ENCODE results near the gene ALPK1.
"Not testable (repeated sequence)": the region's sequence is repeated elsewhere in the genome, so short reads cannot be mapped to it uniquely, and the experiment has no call there.

The ALPK1 gene

DNA sequence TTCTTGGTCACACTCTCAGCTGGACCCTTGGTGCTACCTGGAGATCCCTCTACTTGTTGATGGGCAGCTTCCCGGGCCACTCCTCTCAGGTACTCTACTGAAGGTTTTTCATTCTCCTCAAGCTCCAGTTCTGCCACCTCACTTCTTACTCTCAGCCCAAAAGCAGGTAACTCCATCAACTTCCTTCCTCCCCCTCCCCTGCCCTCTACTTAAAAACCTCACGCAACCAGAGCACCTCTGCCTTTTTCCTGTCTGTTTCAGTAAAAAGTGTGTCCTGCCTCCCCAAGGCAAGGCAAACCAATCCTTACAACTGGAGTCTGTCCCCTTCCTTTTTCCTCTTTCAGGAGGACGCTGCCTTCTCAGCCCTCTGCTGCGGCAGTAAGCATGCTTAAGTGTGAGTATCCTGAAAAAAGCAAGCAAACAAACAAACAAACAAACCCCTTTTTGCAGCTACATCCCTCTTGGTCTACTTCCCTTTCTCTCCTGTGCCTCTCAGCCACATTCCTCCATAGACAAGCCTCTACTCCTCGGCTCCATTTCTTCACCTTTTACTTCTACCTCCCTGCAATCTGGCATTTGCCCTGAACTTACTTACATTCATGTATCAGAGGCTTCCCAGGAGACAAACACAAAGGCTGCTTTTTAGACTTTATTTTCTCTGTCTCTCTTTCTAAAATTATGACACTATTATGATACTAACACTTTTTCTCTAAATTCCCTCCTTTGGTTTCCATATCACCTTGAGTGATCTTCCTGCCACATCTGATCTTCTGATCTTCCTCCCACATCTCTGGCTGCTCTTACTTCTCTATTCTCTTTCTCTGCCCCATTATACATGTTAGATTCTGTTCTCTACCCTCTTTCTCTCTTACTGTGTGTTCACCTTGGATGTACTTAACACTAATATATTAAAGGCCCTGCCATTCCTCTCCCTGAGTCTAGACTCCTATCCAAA lies 5.4 kb downstream of the ALPK1 start:
- Histone ChIP-seq H3K4me1 (no peaks in the 10 kb centered on the region), H3K36me3 (no peaks in the 10 kb centered on the region), H3K27me3 (no peaks in the 10 kb centered on the region), H3K9ac (no peak overlapping the region), H3K4me3 (no peak overlapping the region), H3K27ac (no peak overlapping the region), H4K20me1 (no peaks in the 10 kb centered on the region), H3K4me2 (no peak overlapping the region), H3K9me3 (no peaks in the 10 kb centered on the region)
- no peak for TF ChIP-seq Cebpa-rat (IDR thresholded peaks at IDR 0.05)

DNA sequence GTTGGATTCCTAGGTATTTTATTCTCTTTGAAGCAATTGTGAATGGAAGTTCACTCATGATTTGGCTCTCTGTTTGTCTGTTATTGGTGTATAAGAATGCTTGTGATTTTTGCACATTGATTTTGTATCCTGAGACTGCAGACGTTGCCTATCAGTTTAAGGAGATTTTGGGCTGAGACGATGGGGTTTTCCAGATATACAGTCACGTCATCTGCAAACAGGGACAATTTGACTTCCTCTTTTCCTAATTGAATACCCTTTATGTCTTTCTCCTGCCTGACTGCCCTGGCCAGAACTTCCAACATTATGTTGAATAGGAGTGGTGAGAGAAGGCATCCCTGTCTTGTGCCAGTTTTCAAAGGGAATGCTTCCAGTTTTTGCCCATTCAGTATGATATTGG lies 8.3 kb downstream of the ALPK1 start:
- not testable (repeated sequence) for H3K9me3 ChIP-seq, H3K4me2 ChIP-seq, H3K27me3 ChIP-seq, H3K9ac ChIP-seq, H3K4me3 ChIP-seq, H3K27ac ChIP-seq, H3K4me1 ChIP-seq, H4K20me1 ChIP-seq, H3K36me3 ChIP-seq

DNA sequence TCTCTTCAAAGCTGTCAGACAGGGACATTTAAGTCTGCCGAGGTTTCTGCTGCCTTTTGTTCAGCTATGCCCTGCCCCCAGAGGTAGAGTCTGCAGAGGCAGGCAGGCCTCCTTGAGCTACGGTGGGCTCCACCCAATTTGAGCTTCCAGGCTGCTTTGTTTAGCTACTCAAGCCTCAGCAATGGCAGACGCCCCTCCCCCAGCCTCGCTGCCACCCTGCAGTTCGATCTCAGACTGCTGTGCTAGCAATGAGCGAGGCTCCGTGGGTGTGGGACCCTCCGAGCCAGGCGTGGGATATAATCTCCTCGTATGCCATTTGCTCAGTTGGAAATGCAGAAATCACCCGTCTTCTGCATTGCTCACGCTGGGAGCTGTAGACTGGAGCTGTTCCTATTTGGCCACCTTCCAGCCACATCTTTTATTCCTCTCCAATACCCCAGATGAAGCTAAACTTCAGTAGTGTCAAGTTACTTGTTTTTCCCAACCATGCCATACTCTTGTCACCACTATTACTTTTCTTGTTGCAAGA lies 12.2 kb downstream of the ALPK1 start:
- H3K4me1 ChIP-seq, H3K9me3 ChIP-seq, H3K36me3 ChIP-seq, H3K4me2 ChIP-seq, H4K20me1 ChIP-seq, H3K27me3 ChIP-seq, H3K27ac ChIP-seq, H3K4me3 ChIP-seq, H3K9ac ChIP-seq: not testable (repeated sequence)

DNA sequence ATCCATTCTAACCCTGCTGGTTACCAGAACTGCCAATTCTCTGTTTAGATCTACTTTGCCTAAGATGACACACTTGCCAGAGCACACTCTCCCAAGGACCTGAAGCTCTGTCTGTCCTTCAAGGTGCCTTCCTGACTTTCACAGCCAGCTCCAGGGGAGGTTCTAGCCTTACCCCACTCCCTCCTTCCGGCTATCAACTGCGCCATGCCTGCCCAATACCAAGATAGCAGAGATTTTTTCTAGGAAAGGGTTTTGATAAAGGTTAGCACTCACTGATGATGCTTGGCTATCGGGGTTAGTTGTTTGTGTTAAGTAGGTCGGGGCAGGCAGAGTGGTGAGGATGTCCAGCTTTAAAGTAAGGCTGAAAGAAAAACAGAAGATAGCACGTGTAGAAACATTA lies 14.3 kb downstream of the ALPK1 start:
- TF ChIP-seq Cebpa-rat (IDR thresholded peaks at IDR 0.05) = no peak
- peaks cover 7% of the 10 kb centered on the region for H3K4me1 ChIP-seq
- H3K4me2 ChIP-seq = no peak overlapping the region
- no peak overlapping the region for H3K4me3 ChIP-seq
- H3K27me3 ChIP-seq = no peaks in the 10 kb centered on the region
- no peaks in the 10 kb centered on the region for H3K9me3 ChIP-seq
- H3K9ac ChIP-seq = no peak overlapping the region
- no peaks in the 10 kb centered on the region for H3K36me3 ChIP-seq
- no peaks in the 10 kb centered on the region for H4K20me1 ChIP-seq
- no peak overlapping the region for H3K27ac ChIP-seq

DNA sequence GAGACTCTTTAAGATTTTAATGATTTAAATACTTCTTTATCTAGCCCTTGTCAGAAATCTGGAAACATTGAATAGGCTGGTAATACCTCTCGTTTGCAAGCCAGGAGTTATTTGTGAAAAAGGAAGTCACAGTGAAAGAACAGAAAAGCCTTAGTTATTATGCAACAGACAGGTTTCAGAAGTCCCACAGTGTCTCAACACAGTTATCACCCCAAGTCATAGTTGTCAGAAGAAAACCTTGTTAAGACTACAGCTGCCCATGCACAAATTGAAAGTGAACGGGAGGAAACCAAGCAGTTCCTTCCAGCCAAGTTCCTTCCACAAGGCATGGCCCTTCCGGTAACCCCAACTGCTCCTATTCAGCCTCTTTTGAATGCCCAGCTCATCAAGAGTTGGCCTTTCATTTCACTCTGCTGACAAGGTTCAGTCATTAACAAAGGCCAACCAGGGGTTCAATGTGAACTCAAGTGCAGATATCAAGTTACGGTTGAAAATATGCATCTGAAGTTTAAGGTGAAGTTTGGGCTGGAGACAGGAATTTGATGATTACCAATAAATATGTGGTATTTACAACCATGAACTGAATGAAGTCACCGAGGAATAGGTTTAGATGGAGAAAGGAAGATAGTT lies 15.6 kb downstream of the ALPK1 start:
- Histone ChIP-seq H3K9me3 (no peaks in the 10 kb centered on the region), H3K27ac (no peak overlapping the region), H3K9ac (no peak overlapping the region), H3K4me3 (no peak overlapping the region), H4K20me1 (no peaks in the 10 kb centered on the region), H3K4me1 (peaks cover 7% of the 10 kb centered on the region), H3K4me2 (no peak overlapping the region), H3K27me3 (no peaks in the 10 kb centered on the region), H3K36me3 (no peaks in the 10 kb centered on the region)
- TF ChIP-seq Cebpa-rat (IDR thresholded peaks at IDR 0.05) = no peak

DNA sequence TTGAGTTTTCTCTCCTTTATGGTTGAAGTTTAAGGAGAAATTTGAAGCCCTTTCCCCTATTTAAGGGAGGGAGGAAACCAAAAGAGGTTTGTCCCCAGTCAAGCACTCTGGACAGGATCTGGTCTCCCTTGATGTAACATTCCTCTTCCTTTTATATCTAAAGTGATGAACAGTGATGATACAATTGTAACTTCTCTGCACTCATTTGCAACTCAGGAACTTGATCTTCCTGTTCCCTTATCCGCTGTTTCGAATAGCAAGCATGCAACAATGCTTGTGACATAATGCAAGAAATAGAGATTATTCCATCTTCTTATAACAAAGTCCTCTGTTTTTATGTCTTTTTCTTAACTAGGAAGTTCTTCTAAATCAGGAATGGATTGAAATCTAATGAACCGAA lies 18.3 kb downstream of the ALPK1 start:
- H3K27ac ChIP-seq = no peak overlapping the region
- TF ChIP-seq Cebpa-rat (IDR thresholded peaks at IDR 0.05) = no peak
- no peak overlapping the region for H3K4me3 ChIP-seq
- H4K20me1 ChIP-seq = no peaks in the 10 kb centered on the region
- no peaks in the 10 kb centered on the region for H3K36me3 ChIP-seq
- no peak overlapping the region for H3K9ac ChIP-seq
- no peaks in the 10 kb centered on the region for H3K27me3 ChIP-seq
- no peak overlapping the region for H3K4me2 ChIP-seq
- H3K4me1 ChIP-seq = peaks cover 7% of the 10 kb centered on the region
- H3K9me3 ChIP-seq = no peaks in the 10 kb centered on the region

DNA sequence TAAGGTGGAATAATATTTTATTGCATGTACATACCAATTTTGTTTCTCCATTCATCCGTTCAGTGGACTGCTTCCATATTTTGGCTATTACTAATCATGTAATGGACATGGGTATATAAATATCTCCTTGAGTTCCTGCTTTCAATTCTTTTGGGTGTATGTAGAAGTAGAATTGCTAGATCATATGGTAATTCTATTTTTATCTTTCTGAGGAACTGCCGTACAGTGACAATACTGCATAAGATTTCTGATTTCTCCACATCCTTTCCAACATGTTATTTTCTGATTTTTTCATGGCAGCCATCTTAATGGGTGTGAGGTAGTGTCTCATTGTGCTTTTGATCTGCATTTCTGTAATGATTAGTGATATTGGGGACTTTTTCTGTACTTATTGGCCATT lies 19.2 kb downstream of the ALPK1 start:
- Histone ChIP-seq H3K27ac (no peak overlapping the region), H3K9me3 (no peaks in the 10 kb centered on the region), H3K36me3 (no peaks in the 10 kb centered on the region), H3K4me1 (peaks cover 7% of the 10 kb centered on the region), H3K9ac (no peak overlapping the region), H4K20me1 (no peaks in the 10 kb centered on the region), H3K27me3 (no peaks in the 10 kb centered on the region), H3K4me2 (no peak overlapping the region), H3K4me3 (no peak overlapping the region)
- no peak for TF ChIP-seq Cebpa-rat (IDR thresholded peaks at IDR 0.05)

DNA sequence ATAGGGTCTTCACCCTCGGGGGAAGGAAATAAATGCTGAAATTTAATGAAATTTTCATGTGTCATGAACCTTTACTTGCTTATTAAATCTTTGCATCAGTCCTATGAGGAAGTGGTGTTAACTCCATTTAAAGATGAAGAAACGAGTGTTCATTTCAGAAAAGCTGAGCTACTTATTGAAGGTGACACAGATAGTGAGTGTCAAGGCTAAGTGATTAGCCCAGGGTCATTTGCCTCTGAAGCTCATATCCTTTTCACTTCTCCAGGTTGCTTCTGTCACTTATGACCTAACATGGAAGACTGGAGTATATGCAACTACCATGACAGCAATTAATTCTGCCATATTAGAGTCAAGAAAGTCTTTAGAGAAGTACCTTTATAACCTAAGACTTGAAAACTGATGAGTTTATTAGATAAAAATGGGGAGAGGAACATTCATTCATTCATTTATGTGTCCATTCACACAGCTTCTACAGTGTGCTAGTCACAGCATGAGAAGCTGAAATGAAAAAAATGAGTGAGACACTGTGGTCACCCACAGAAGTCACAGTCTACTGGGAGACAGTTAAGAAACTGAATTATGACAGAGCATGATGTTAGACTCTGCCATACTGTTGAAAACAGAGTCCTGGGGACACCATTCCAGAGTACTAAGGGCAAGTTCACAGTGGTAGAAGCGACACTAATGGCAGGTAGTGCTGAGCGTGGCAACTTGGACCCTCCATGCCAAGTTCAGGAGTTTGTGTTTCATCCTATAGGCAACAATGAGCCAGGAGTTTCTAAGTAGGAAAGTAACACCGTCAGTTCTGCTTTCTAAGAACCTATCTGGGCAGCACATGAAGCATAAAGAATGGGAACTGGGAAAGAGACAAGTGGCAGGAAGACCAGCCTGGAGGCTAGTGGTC lies 21.3 kb downstream of the ALPK1 start:
- Histone ChIP-seq H4K20me1 (no peaks in the 10 kb centered on the region), H3K27ac (no peak overlapping the region), H3K4me2 (no peak overlapping the region), H3K4me3 (no peak overlapping the region), H3K9ac (no peak overlapping the region), H3K4me1 (no peaks in the 10 kb centered on the region), H3K36me3 (no peaks in the 10 kb centered on the region), H3K9me3 (no peaks in the 10 kb centered on the region), H3K27me3 (no peaks in the 10 kb centered on the region)
- TF ChIP-seq Cebpa-rat (IDR thresholded peaks at IDR 0.05) = no peak

DNA sequence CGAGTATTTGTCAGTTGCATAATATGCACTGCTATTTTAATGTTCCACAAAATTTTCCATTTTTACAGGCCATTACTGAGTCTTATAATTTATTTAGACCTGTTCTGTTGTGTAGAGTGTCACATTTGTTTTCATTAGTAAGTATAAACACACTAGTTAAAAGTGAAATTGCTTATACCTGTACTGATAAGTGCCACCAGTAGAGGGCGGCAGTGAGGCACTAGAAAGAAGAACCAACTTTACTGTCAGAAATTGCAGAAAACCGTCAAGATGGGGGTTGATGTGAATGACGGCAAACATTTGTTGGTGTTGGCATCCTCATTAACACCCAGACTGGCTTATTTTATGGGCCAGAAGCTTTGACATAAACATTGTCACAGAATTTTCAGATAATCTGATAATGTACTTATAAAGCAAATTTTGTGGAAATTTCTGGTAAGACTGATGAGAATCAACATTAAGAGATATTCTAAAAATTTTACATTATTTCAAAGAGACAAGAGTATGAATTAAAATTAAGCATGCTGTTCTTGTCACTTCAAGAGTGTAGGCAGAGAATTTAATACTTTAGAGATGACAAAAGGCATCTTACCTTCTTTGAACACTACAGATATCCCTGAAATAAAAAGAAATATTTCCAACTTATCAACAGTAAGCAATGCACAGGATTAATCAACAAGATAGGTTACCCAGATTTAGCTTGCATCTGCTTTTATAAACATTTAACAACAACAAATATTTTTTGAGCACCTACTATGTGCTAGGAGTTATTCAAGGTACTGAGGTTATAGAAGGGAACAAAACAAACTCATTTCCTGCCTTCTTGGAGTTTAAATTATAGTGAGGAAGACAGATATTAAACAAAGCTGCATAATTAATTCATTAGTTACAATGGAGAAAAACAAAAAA lies 24.9 kb downstream of the ALPK1 start:
- H3K4me1 ChIP-seq = no peaks in the 10 kb centered on the region
- no peak overlapping the region for H3K27ac ChIP-seq
- no peak for TF ChIP-seq Cebpa-rat (IDR thresholded peaks at IDR 0.05)
- no peak overlapping the region for H3K4me3 ChIP-seq
- no peaks in the 10 kb centered on the region for H3K36me3 ChIP-seq
- no peaks in the 10 kb centered on the region for H3K27me3 ChIP-seq
- H4K20me1 ChIP-seq = no peaks in the 10 kb centered on the region
- no peak overlapping the region for H3K9ac ChIP-seq
- no peaks in the 10 kb centered on the region for H3K9me3 ChIP-seq
- no peak overlapping the region for H3K4me2 ChIP-seq
